ENCODE measurements around the gene STS. TPM values are rescaled to one million over a fixed set of nuclear protein-coding genes. Genes with fewer than 3 reads are reported as not detected.
"Not testable (repeated sequence)": the region's sequence is repeated elsewhere in the genome, so short reads cannot be mapped to it uniquely, and the experiment has no call there.

STS gene
- total RNA-seq, 4 donors from 2014 or later, result 5.4 to 9.3 (median 6.7) TPM

DNA sequence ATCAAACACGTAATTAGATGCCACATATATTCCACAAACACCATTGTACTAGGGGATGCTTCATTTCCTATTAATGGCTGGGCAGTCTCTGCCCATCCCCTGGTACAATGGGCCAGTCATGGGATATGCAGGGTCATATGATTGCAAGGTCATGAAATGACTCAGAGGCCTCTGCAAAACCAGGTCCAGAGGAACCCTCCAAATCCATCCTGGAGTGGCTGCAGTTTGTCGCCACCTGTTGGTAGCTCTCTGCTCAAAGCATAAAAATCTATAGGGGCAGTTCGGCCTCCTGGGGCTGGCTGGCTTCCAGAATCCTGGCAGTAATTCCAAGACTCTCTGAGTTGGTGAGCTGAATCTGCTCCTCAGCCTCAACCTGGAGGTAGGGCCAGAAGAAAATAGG lies 23.4 kb downstream of the STS start:
- Histone ChIP-seq H3K36me3 (no peaks in the 10 kb centered on the region), H3K27me3 (no peaks in the 10 kb centered on the region), H3K27ac (no peak overlapping the region), H3K9me3 (no peaks in the 10 kb centered on the region), H3K4me1 (no peaks in the 10 kb centered on the region), H3K4me3 (replicated peaks in 1 of 3) (no peak overlapping the region)
- TF ChIP-seq, protein P1, sequence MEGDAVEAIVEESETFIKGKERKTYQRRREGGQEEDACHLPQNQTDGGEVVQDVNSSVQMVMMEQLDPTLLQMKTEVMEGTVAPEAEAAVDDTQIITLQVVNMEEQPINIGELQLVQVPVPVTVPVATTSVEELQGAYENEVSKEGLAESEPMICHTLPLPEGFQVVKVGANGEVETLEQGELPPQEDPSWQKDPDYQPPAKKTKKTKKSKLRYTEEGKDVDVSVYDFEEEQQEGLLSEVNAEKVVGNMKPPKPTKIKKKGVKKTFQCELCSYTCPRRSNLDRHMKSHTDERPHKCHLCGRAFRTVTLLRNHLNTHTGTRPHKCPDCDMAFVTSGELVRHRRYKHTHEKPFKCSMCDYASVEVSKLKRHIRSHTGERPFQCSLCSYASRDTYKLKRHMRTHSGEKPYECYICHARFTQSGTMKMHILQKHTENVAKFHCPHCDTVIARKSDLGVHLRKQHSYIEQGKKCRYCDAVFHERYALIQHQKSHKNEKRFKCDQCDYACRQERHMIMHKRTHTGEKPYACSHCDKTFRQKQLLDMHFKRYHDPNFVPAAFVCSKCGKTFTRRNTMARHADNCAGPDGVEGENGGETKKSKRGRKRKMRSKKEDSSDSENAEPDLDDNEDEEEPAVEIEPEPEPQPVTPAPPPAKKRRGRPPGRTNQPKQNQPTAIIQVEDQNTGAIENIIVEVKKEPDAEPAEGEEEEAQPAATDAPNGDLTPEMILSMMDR (IDR thresholded peaks at IDR 0.05), result peak in 2 of 6 experiments; percentile 3 to 9
- TF ChIP-seq POLR2A (IDR thresholded peaks at IDR 0.05), result no peak
- DNase-seq, result no peak
- 100% methylated on average over 1 to 3 of the region's 3 CpGs for WGBS, 2 donors
- intact Hi-C loops (cut with DNase I), result no loop called here

DNA sequence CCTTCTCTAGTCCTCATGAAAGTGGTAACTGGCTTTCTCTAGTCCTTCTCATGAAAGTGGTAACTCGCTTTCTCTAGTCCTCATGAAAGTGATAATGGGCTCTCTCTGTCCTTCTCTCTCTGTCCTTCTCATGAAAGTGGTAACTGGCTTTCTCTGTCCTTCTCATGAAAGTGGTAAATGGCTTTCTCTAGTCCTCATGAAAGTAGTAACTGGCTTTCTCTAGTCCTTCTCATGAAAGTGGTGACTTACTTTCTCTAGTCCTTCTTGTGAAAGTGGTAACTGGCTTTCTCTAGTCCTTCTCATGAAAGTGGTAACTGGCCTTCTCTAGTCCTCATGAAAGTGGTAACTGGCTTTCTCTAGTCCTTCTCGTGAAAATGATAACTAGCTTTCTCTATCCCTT lies 31.3 kb downstream of the STS start:
- DNase-seq; intact Hi-C loops (cut with DNase I); H3K9me3 ChIP-seq; H3K27ac ChIP-seq; H3K36me3 ChIP-seq; H3K4me3 ChIP-seq (replicated peaks in 1 of 3); H3K27me3 ChIP-seq; H3K4me1 ChIP-seq: not testable (repeated sequence)
- WGBS, 2 donors, result 82 to 90% methylated on average over 2 of the region's 2 CpGs

DNA sequence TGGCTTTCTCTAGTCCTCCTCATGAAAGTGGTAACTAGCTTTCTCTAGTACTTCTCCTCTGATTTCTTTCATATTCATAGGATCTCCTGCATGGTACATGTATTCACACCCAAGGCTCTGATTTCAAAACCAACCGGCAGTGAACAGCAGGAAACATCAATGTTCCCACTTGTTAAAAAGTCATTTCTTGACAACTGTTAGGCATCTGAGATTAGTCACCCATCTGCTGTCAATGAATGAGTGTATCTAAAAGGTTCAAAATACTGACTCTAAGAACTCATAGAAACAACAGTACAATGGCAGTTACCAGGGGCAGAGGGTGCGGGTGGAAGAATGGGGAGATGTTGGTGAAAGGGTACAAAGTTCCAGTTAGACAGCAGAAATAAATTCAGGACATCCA lies 31.9 kb downstream of the STS start:
- Histone ChIP-seq H3K27me3 (no peaks in the 10 kb centered on the region), H3K4me1 (no peaks in the 10 kb centered on the region), H3K36me3 (no peaks in the 10 kb centered on the region), H3K27ac (no peak overlapping the region), H3K4me3 (replicated peaks in 1 of 3) (no peak overlapping the region), H3K9me3 (no peaks in the 10 kb centered on the region)
- intact Hi-C loops (cut with DNase I), result no loop called here
- 94 to 100% methylated on average over 2 of the region's 2 CpGs for WGBS, 2 donors
- TF ChIP-seq, protein P1 (IDR thresholded peaks at IDR 0.05), result no peak
- no peak for TF ChIP-seq POLR2A (IDR thresholded peaks at IDR 0.05)
- no peak for DNase-seq

DNA sequence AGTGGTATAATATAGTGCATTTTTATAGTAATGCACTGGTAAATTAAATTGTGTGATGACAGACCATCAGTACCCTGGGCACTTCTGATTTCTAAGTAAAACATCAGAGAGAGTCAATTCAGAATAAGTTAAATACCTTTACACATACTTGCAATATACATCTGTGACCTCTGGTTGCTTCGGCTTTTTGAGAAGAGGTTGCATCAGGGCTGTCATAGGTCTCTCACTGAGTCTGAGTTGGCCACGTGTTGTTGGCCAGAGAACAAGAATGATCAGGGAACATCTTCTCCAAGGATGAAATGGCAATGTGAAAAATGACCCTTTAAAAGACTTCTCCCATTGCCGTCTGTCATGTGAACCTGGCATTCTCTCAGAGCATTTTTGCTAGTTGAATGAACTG lies 37.3 kb downstream of the STS start:
- TF ChIP-seq, protein P1 (IDR thresholded peaks at IDR 0.05), result no peak
- TF ChIP-seq POLR2A (IDR thresholded peaks at IDR 0.05), result no peak
- Histone ChIP-seq H3K4me3 (replicated peaks in 1 of 3) (no peak overlapping the region), H3K36me3 (no peaks in the 10 kb centered on the region), H3K9me3 (no peaks in the 10 kb centered on the region), H3K27me3 (no peaks in the 10 kb centered on the region), H3K27ac (no peak overlapping the region), H3K4me1 (no peaks in the 10 kb centered on the region)
- 90 to 93% methylated on average over 3 of the region's 3 CpGs for WGBS, 2 donors
- intact Hi-C loops (cut with DNase I), result no loop called here
- no peak for DNase-seq

DNA sequence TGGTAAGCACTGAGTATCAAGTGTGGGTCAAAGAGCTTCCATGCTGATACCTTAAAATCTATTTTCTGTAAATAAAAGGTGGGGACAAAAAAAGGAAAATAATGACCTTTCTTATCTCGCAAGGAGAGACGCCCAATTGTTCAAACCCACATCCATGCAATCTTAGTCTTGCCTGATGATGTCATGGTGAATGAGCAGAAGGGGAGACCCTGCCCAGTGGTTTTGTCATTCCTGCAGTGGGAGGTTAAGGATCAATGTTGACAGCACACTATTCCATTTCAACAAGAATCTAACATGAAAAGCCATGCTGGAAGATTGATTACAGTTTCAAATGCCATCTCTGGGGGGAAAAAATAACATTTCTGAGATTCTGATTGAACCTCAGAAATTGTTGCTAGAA lies 41.2 kb downstream of the STS start:
- no peaks in the 10 kb centered on the region for H3K27me3 ChIP-seq
- no peak for TF ChIP-seq POLR2A (IDR thresholded peaks at IDR 0.05)
- TF ChIP-seq, protein P1 (IDR thresholded peaks at IDR 0.05), result no peak
- H3K4me1 ChIP-seq, result no peaks in the 10 kb centered on the region
- no peak for DNase-seq
- no peaks in the 10 kb centered on the region for H3K36me3 ChIP-seq
- H3K9me3 ChIP-seq, result no peaks in the 10 kb centered on the region
- no peak overlapping the region for H3K4me3 ChIP-seq (replicated peaks in 1 of 3)
- intact Hi-C loops (cut with DNase I), result no loop called here
- 94% methylated on average over 2 of the region's 2 CpGs for WGBS, 2 donors
- H3K27ac ChIP-seq, result no peak overlapping the region

DNA sequence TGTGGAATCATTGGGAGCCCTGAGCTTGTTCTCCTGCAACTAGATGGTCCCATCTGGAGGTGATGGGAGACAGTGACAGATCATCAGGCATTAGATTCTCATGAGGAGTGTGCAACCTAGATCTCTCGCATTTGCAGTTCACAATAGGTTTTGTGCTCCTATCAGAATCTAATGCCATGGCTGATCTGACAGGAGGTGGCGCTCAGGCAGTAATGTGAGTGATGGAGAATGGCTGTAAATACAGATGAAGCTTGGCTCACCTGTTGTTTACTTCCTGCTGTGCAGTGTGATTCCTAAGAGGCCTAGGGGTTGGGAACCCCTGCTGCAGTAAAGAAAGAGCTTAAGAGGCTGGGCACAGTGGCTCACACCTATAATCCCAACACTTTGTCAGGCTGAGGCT lies 42.6 kb downstream of the STS start:
- no peak overlapping the region for H3K27ac ChIP-seq
- DNase-seq, result no peak
- H3K4me3 ChIP-seq (replicated peaks in 1 of 3), result no peak overlapping the region
- TF ChIP-seq POLR2A (IDR thresholded peaks at IDR 0.05), result no peak
- TF ChIP-seq, protein P1 (IDR thresholded peaks at IDR 0.05), result no peak
- WGBS, 2 donors, result 92% methylated on average over 2 of the region's 2 CpGs; no CpG with 5 or more reads in 1 of the 2 donors
- H3K27me3 ChIP-seq, result no peaks in the 10 kb centered on the region
- no peaks in the 10 kb centered on the region for H3K4me1 ChIP-seq
- no peaks in the 10 kb centered on the region for H3K36me3 ChIP-seq
- intact Hi-C loops (cut with DNase I), result no loop called here
- no peaks in the 10 kb centered on the region for H3K9me3 ChIP-seq
